ENCODE results near the gene AGO1. TPM values are rescaled to one million over a fixed set of nuclear protein-coding genes. Genes with fewer than 3 reads are reported as not detected.

AGO1 gene
- total and polyA plus RNA-seq, 2 of the 8 experiments (the other 6 are each of a cell fraction or from before 2014, with no cell fraction given) = 15.1 to 73.7 TPM

- H3K14ac ChIP-seq (ENCODE audit: insufficient read length) = no peak overlapping the region
- H3K4me3 ChIP-seq (ENCODE audit: extremely low read depth in 1 of 4, insufficient read depth in 2 of 4, low read depth in 3 of 4, low read length in 4 of 4) = peak overlapping the region; percentile 85 to 92 (median 90)
- H3K27ac ChIP-seq (ENCODE audit: low read depth, low read length) = no peak overlapping the region
- no peak overlapping the region for H3K23ac ChIP-seq (ENCODE audit: insufficient read length)
- no peak overlapping the region for H4K8ac ChIP-seq (ENCODE audit: extremely low read depth, insufficient read depth, low read length)
- CTCF ChIA-PET (ENCODE audit: partially characterized antibody) = interaction anchor here (0.6 to 1.2 kb wide), 2 partner anchors 13 to 17 kb away, joined by 3 read pairs; no protein-coding TSS in a partner anchor
- FAIRE-seq (no peak), DNase-seq (ENCODE audit: low read depth in 1 of 2, low spot score in 2 of 2) (no peak)
- H3K79me2 ChIP-seq (ENCODE audit: control insufficient read depth in 1 of 2, insufficient read depth in 2 of 2, low read length in 2 of 2) = peaks cover 3 to 58% of the 10 kb centered on the region in 2 experiments
- no peak overlapping the region for H3K56ac ChIP-seq (replicated peaks; ENCODE audit: insufficient read length, low read depth, low read length)
- no peak overlapping the region for H2BK15ac ChIP-seq (ENCODE audit: low read length)
- H3K4ac ChIP-seq (replicated peaks; ENCODE audit: insufficient read length, low read depth, low read length) = no peak overlapping the region
- H3K79me1 ChIP-seq (ENCODE audit: low read depth, low read length) = no peaks in the 10 kb centered on the region; the same call in 1 of the 2 replicates
- H2BK12ac ChIP-seq (ENCODE audit: low read depth, low read length) = no peak overlapping the region
- 63% methylated on average over 7 of the region's 7 CpGs; no CpG with 5 or more reads in 1 of the 2 experiments for WGBS, 2 experiments (ENCODE audit: extremely low coverage in 1 of 2, insufficient coverage in 1 of 2, insufficient read length in 1 of 2, insufficient replicate concordance in 2 of 2, low coverage in 1 of 2, low lambda C conversion rate in 2 of 2, missing lambda C conversion rate in 1 of 2)
- H4K20me1 ChIP-seq (replicated peaks in 1 of 2; ENCODE audit: control insufficient read depth in 1 of 2, insufficient read depth in 2 of 2, low read length in 2 of 2) = no peaks in the 10 kb centered on the region
- peaks cover 0 to 4% (median 0%) of the 10 kb centered on the region in 4 experiments; a peak in 2 of 7 replicates for H3K4me1 ChIP-seq (replicated peaks in 1 of 4; ENCODE audit: control insufficient read depth in 3 of 4, insufficient read depth in 4 of 4, low read length in 3 of 4)
- POLR2A ChIA-PET (ENCODE audit: partially characterized antibody) = interaction anchor here (1.0 to 2.6 kb wide), 8 partner anchors 9 to 155 kb away, joined by 3 to 20 read pairs (median 5); partner anchors contain the start of gene AGO1
- H3K36me3 ChIP-seq (ENCODE audit: control insufficient read depth in 2 of 4, insufficient read depth in 4 of 4, low read length in 3 of 4) = no peaks in the 10 kb centered on the region
- H4K5ac ChIP-seq (ENCODE audit: insufficient read length, low read depth, low read length) = no peak overlapping the region
- no peak overlapping the region for H2BK20ac ChIP-seq (ENCODE audit: low read length)
- H3K9ac ChIP-seq (replicated peaks in 1 of 4; ENCODE audit: extremely low read depth in 1 of 4, low read depth in 3 of 4, low read length in 3 of 4) = 0 out of 7 replicates have a peak overlapping the region, but pooled peaks of 1 of the 4 experiments have one; percentile 5
- H3K9me3 ChIP-seq (ENCODE audit: insufficient read depth in 2 of 2, low read depth in 1 of 2, low read length in 1 of 2) = no peaks in the 10 kb centered on the region
- no peak overlapping the region for H2AFZ ChIP-seq (ENCODE audit: low read length)
- H3K27me3 ChIP-seq (replicated peaks in 1 of 4; ENCODE audit: control insufficient read depth in 3 of 4, extremely low read depth in 1 of 4, insufficient read depth in 3 of 4, low read length in 3 of 4) = no peaks in the 10 kb centered on the region
- 0 out of 2 replicates have a peak, but pooled peaks cover 6% of the 10 kb centered on the region for H3K23me2 ChIP-seq (ENCODE audit: low read depth, low read length)
- H2BK120ac ChIP-seq (replicated peaks; ENCODE audit: low read depth, low read length) = no peak overlapping the region
- no peak overlapping the region for H4K91ac ChIP-seq (replicated peaks; ENCODE audit: insufficient read length, low read length)
- H3K18ac ChIP-seq (ENCODE audit: extremely low read depth, low read length) = no peak overlapping the region
- TF ChIP-seq CBX8 (IDR thresholded peaks at IDR 0.05; ENCODE audit: borderline replicate concordance, low read depth, low read length) (no peak), EGR1 (IDR thresholded peaks at IDR 0.05; ENCODE audit: borderline replicate concordance, low read depth, low read length) (no peak)
- H2AK5ac ChIP-seq (ENCODE audit: low read depth, low read length) = no peak overlapping the region
- H2BK5ac ChIP-seq (ENCODE audit: low read depth, low read length) = no peak overlapping the region
- H3K4me2 ChIP-seq (ENCODE audit: insufficient read depth in 1 of 2, low read depth in 2 of 2, low read length in 2 of 2) = peak overlapping the region; percentile 78 to 85
These were observed 49.2 kb downstream of the AGO1 start for GRCh38 chr1:35932158-35932636.
